GM12864 (cell line): ENCODE measurements around the gene CYP27B1.
"Not testable (repeated sequence)": the region's sequence is repeated elsewhere in the genome, so short reads cannot be mapped to it uniquely, and the experiment has no call there.

Source experiments
- DNase-seq: peaks from one replicate; pipeline ENCODE4 v3.0.0-alpha.2; 2011; ENCODE audit warnings: low read depth
- H3K4me3 ChIP-seq: 2 replicates; pipeline ENCODE4 v1.5.1; 2011; ENCODE audit warnings: mild to moderate bottlenecking, low read depth, low read length, control low read depth
- CTCF ChIP-seq: IDR thresholded peaks from 2 replicates; pipeline ENCODE4 v1.5.1; 2011; ENCODE audit warnings: low read depth, mild to moderate bottlenecking, moderate library complexity, low read length, control low read depth, inconsistent platforms; ENCODE audit errors: missing control alignments

CYP27B1 gene

GRCh38 chr12:57779736-57780135 is 12.9 kb upstream of the CYP27B1 start:
- DNase-seq: no peak
- H3K4me3 ChIP-seq: no peak overlapping the region
- TF ChIP-seq CTCF: no peak

DNA sequence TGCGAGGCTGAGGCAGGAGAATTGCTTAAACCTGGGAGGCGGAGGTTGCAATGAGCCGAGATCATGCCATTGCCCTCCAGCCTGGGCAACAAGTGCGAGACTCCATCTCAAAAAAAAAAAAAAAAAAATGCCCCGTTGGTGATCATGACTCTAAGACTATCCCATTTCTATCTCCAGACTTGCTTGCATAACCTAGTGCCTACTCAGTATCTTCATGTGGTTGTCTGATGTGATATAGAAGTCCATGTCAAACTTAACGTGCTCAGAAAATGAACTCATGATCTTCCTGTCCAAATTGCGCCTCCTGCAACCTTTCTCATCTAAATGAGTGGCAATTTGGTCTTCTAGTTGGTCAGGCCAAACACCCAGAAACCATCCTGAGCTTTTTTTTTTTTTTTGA is 11.0 kb upstream of the CYP27B1 start:
- no peak for TF ChIP-seq CTCF
- no peak for DNase-seq
- no peak overlapping the region for H3K4me3 ChIP-seq

DNA sequence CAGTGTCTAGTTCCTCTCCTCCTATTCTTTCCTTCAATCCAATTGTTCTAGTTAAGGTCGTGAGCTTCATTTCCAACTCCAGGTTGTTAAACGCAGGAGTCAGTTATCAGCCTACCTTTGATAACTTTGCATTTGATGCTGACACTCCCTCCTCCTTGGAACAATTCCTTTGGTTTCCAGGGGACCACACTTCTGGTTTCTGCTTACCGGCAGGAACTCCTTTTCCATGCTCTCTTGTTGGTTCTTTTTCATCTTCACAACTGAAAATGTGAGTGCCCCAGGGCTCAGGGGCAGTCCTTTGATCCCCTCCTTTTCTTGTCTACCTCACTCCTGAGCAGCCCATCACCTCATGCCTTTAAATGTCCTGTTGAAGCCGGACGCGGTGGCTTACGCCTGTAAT is 10.5 kb upstream of the CYP27B1 start:
- DNase-seq: no peak
- TF ChIP-seq CTCF: no peak
- no peak overlapping the region for H3K4me3 ChIP-seq

- TF ChIP-seq CTCF: no peak
- no peak overlapping the region for H3K4me3 ChIP-seq
- DNase-seq: no peak
Measured at GRCh38 chr12:57776247-57776587, 9.3 kb upstream of the CYP27B1 start.

GRCh38 chr12:57775563-57776246 is 8.8 kb upstream of the CYP27B1 start:
- no peak overlapping the region for H3K4me3 ChIP-seq
- peak; percentile 37 for TF ChIP-seq CTCF
- no peak for DNase-seq

DNA sequence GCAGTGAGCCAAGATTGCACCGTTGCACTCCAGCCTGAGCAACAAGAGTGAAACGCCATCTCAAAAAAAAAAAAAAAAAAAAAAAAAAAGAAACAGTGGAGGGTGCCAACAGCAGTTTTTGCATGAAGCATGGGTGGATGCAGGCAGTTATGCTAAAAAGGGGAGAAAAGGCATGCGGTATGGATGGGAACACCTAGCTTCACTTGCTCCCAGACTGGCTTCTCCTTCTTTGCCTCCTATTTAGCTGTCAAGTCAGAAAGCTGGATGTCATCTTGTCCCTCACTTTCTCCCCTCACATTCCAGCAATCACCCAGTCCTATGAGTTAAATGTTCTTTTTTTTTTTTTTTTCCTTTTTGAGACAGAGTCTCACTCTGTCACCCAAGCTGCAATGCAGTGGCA is 8.2 kb upstream of the CYP27B1 start:
- DNase-seq: no peak
- H3K4me3 ChIP-seq: no peak overlapping the region
- no peak for TF ChIP-seq CTCF

- not testable (repeated sequence) for DNase-seq, H3K4me3 ChIP-seq
Measured at GRCh38 chr12:57774634-57775033, 7.8 kb upstream of the CYP27B1 start.
